ENCODE data around the gene STAC2. TPM values are rescaled to one million over a fixed set of nuclear protein-coding genes. Genes with fewer than 3 reads are reported as not detected.

The STAC2 gene
- total and polyA plus RNA-seq, 9 of the 15 experiments (the other 6 are each of a cell fraction or from before 2014, with no cell fraction given) = not detected

- no peak for TF ChIP-seq ZNF311 (CRISPR knock-in tag; IDR thresholded peaks at IDR 0.05)
- no peak for TF ChIP-seq RBM14 (IDR thresholded peaks at IDR 0.05; ENCODE audit: borderline replicate concordance, insufficient read depth, low read depth, low read length)
These were observed 63.8 kb downstream of the STAC2 start (continued) for GRCh38 chr17:39161962-39162361.

Other genes starting within 250 kb of the STAC2 start
- not detected in 2 replicates for gene PLXDC1, start 74.3 kb downstream of the STAC2 start, total RNA-seq (2014; rRNA removed)
- not detected in 2 replicates for gene PLXDC1, start 74.3 kb downstream of the STAC2 start, total RNA-seq (2014; rRNA removed; fragmentation: Illumina TruSeq; extraction: Trizol)
- not detected in 2 replicates for gene PLXDC1, start 74.3 kb downstream of the STAC2 start, total RNA-seq (2015; rRNA removed; fragmentation: Illumina TruSeq; extraction: Trizol)
- not detected in 2 replicates for gene PLXDC1, start 74.3 kb downstream of the STAC2 start, total RNA-seq (2021)
- 0.11 TPM in 1 of 2 replicates, not detected in the other for gene PLXDC1, start 74.3 kb downstream of the STAC2 start, polyA plus RNA-seq (2011; rRNA removed)
- gene PLXDC1, start 74.3 kb downstream of the STAC2 start, polyA plus RNA-seq (2014; fragmentation: Illumina TruSeq; extraction: Trizol) = not detected in 2 replicates
- gene PLXDC1, start 74.3 kb downstream of the STAC2 start, polyA plus RNA-seq (2014; fragmentation: Nextera tagmentation; extraction: Ambion mirVana) = not detected
- not detected in 2 replicates for gene PLXDC1, start 74.3 kb downstream of the STAC2 start, polyA plus RNA-seq (2014; rRNA removed)
- gene ARL5C, start 59.8 kb downstream of the STAC2 start, total RNA-seq (2014; rRNA removed) = not detected in 2 replicates
- not detected in 2 replicates for gene ARL5C, start 59.8 kb downstream of the STAC2 start, total RNA-seq (2014; rRNA removed; fragmentation: Illumina TruSeq; extraction: Trizol)
- gene ARL5C, start 59.8 kb downstream of the STAC2 start, total RNA-seq (2015; rRNA removed; fragmentation: Illumina TruSeq; extraction: Trizol) = not detected in 2 replicates
- gene ARL5C, start 59.8 kb downstream of the STAC2 start, total RNA-seq (2021) = not detected in 2 replicates
- not detected in 2 replicates for gene ARL5C, start 59.8 kb downstream of the STAC2 start, polyA plus RNA-seq (2011; rRNA removed)
- not detected in 2 replicates for gene ARL5C, start 59.8 kb downstream of the STAC2 start, polyA plus RNA-seq (2014; fragmentation: Illumina TruSeq; extraction: Trizol)
- gene ARL5C, start 59.8 kb downstream of the STAC2 start, polyA plus RNA-seq (2014; fragmentation: Nextera tagmentation; extraction: Ambion mirVana) = not detected
- not detected in 2 replicates for gene ARL5C, start 59.8 kb downstream of the STAC2 start, polyA plus RNA-seq (2014; rRNA removed)
- gene CACNB1, start 28.3 kb downstream of the STAC2 start, total RNA-seq (2014; rRNA removed) = 2.2 and 3.7 TPM in 2 replicates
- gene CACNB1, start 28.3 kb downstream of the STAC2 start, total RNA-seq (2014; rRNA removed; fragmentation: Illumina TruSeq; extraction: Trizol) = 2.6 and 3.6 TPM in 2 replicates
- 1.7 and 2.0 TPM in 2 replicates for gene CACNB1, start 28.3 kb downstream of the STAC2 start, total RNA-seq (2015; rRNA removed; fragmentation: Illumina TruSeq; extraction: Trizol)
- 6.7 and 7.4 TPM in 2 replicates for gene CACNB1, start 28.3 kb downstream of the STAC2 start, total RNA-seq (2021)
- gene CACNB1, start 28.3 kb downstream of the STAC2 start, polyA plus RNA-seq (2011; rRNA removed) = 3.0 and 3.2 TPM in 2 replicates
- gene CACNB1, start 28.3 kb downstream of the STAC2 start, polyA plus RNA-seq (2014; fragmentation: Illumina TruSeq; extraction: Trizol) = 3.0 and 3.6 TPM in 2 replicates
- under 1 TPM; 0.08 to 0.18 TPM for gene CACNB1, start 28.3 kb downstream of the STAC2 start, polyA plus RNA-seq (2014; fragmentation: Nextera tagmentation; extraction: Ambion mirVana)
- gene CACNB1, start 28.3 kb downstream of the STAC2 start, polyA plus RNA-seq (2014; rRNA removed) = 3.7 and 4.6 TPM in 2 replicates
- 3,823 and 4,254 TPM in 2 replicates for gene RPL19, start 25.7 kb downstream of the STAC2 start, total RNA-seq (2014; rRNA removed)
- gene RPL19, start 25.7 kb downstream of the STAC2 start, total RNA-seq (2014; rRNA removed; fragmentation: Illumina TruSeq; extraction: Trizol) = 2,411 and 3,109 TPM in 2 replicates
- gene RPL19, start 25.7 kb downstream of the STAC2 start, total RNA-seq (2015; rRNA removed; fragmentation: Illumina TruSeq; extraction: Trizol) = 3,681 and 3,727 TPM in 2 replicates
- gene RPL19, start 25.7 kb downstream of the STAC2 start, total RNA-seq (2021) = 2,367 and 2,508 TPM in 2 replicates
- 1,550 and 2,263 TPM in 2 replicates for gene RPL19, start 25.7 kb downstream of the STAC2 start, polyA plus RNA-seq (2011; rRNA removed)
- 4,063 and 4,614 TPM in 2 replicates for gene RPL19, start 25.7 kb downstream of the STAC2 start, polyA plus RNA-seq (2014; fragmentation: Illumina TruSeq; extraction: Trizol)
- 1,000 to 10,000 TPM; 3,604 to 4,229 TPM for gene RPL19, start 25.7 kb downstream of the STAC2 start, polyA plus RNA-seq (2014; fragmentation: Nextera tagmentation; extraction: Ambion mirVana)
- gene RPL19, start 25.7 kb downstream of the STAC2 start, polyA plus RNA-seq (2014; rRNA removed) = 3,808 and 3,851 TPM in 2 replicates
- 5.1 and 6.9 TPM in 2 replicates for gene FBXL20, start 175.7 kb upstream of the STAC2 start, total RNA-seq (2014; rRNA removed)
- gene FBXL20, start 175.7 kb upstream of the STAC2 start, total RNA-seq (2014; rRNA removed; fragmentation: Illumina TruSeq; extraction: Trizol) = 8.6 and 11.7 TPM in 2 replicates
- 5.6 and 6.3 TPM in 2 replicates for gene FBXL20, start 175.7 kb upstream of the STAC2 start, total RNA-seq (2015; rRNA removed; fragmentation: Illumina TruSeq; extraction: Trizol)
- 13.6 and 15.1 TPM in 2 replicates for gene FBXL20, start 175.7 kb upstream of the STAC2 start, total RNA-seq (2021)
- gene FBXL20, start 175.7 kb upstream of the STAC2 start, polyA plus RNA-seq (2011; rRNA removed) = 9.4 and 10.4 TPM in 2 replicates
- gene FBXL20, start 175.7 kb upstream of the STAC2 start, polyA plus RNA-seq (2014; fragmentation: Illumina TruSeq; extraction: Trizol) = 6.2 and 6.3 TPM in 2 replicates
- 1 to 10 TPM; 1.8 to 3.0 TPM for gene FBXL20, start 175.7 kb upstream of the STAC2 start, polyA plus RNA-seq (2014; fragmentation: Nextera tagmentation; extraction: Ambion mirVana)
- 4.5 and 4.7 TPM in 2 replicates for gene FBXL20, start 175.7 kb upstream of the STAC2 start, polyA plus RNA-seq (2014; rRNA removed)
- 28.8 and 29.0 TPM in 2 replicates for gene MED1, start 225.3 kb upstream of the STAC2 start, total RNA-seq (2014; rRNA removed)
- 46.7 and 52.0 TPM in 2 replicates for gene MED1, start 225.3 kb upstream of the STAC2 start, total RNA-seq (2014; rRNA removed; fragmentation: Illumina TruSeq; extraction: Trizol)
- gene MED1, start 225.3 kb upstream of the STAC2 start, total RNA-seq (2015; rRNA removed; fragmentation: Illumina TruSeq; extraction: Trizol) = 46.1 and 48.1 TPM in 2 replicates
- gene MED1, start 225.3 kb upstream of the STAC2 start, total RNA-seq (2021) = 46.5 and 51.2 TPM in 2 replicates
- gene MED1, start 225.3 kb upstream of the STAC2 start, polyA plus RNA-seq (2011; rRNA removed) = 35.7 and 55.2 TPM in 2 replicates
- gene MED1, start 225.3 kb upstream of the STAC2 start, polyA plus RNA-seq (2014; fragmentation: Illumina TruSeq; extraction: Trizol) = 54.6 and 59.8 TPM in 2 replicates
- gene MED1, start 225.3 kb upstream of the STAC2 start, polyA plus RNA-seq (2014; fragmentation: Nextera tagmentation; extraction: Ambion mirVana) = 10 to 100 TPM; 14.0 to 14.1 TPM
- gene MED1, start 225.3 kb upstream of the STAC2 start, polyA plus RNA-seq (2014; rRNA removed) = 32.0 and 38.8 TPM in 2 replicates
- 35.1 and 45.6 TPM in 2 replicates for gene CDK12, start 235.5 kb upstream of the STAC2 start, total RNA-seq (2014; rRNA removed)
- gene CDK12, start 235.5 kb upstream of the STAC2 start, total RNA-seq (2014; rRNA removed; fragmentation: Illumina TruSeq; extraction: Trizol) = 38.1 and 39.0 TPM in 2 replicates
- 48.7 and 51.5 TPM in 2 replicates for gene CDK12, start 235.5 kb upstream of the STAC2 start, total RNA-seq (2015; rRNA removed; fragmentation: Illumina TruSeq; extraction: Trizol)
- 63.7 and 65.6 TPM in 2 replicates for gene CDK12, start 235.5 kb upstream of the STAC2 start, total RNA-seq (2021)
- 23.5 and 36.8 TPM in 2 replicates for gene CDK12, start 235.5 kb upstream of the STAC2 start, polyA plus RNA-seq (2011; rRNA removed)
- 49.2 and 52.2 TPM in 2 replicates for gene CDK12, start 235.5 kb upstream of the STAC2 start, polyA plus RNA-seq (2014; fragmentation: Illumina TruSeq; extraction: Trizol)
- gene CDK12, start 235.5 kb upstream of the STAC2 start, polyA plus RNA-seq (2014; fragmentation: Nextera tagmentation; extraction: Ambion mirVana) = 1 to 10 TPM; 3.4 to 3.7 TPM
- gene CDK12, start 235.5 kb upstream of the STAC2 start, polyA plus RNA-seq (2014; rRNA removed) = 29.1 and 33.1 TPM in 2 replicates

All from K562 (cell line).